ENCODE data around the gene ELL2.

- no peak for TF ChIP-seq NFIC (IDR thresholded peaks at IDR 0.05; ENCODE audit: borderline replicate concordance)
- no peak for TF ChIP-seq FOXJ3 (CRISPR knock-in tag; IDR thresholded peaks at IDR 0.05)
- no peak for TF ChIP-seq RCOR1 (IDR thresholded peaks at IDR 0.05; ENCODE audit: low read length)
These were observed 61.8 kb downstream of the ELL2 start for GRCh38 chr5:95899829-95900228.

Measured in SK-N-SH (cell line).